ENCODE data around the gene CDH8. TPM values are rescaled to one million over a fixed set of nuclear protein-coding genes. Genes with fewer than 3 reads are reported as not detected.

Gene CDH8
- total and polyA plus RNA-seq, 2 donors (not counting 1 experiment from before 2014, with no cell fraction given): not detected

DNA sequence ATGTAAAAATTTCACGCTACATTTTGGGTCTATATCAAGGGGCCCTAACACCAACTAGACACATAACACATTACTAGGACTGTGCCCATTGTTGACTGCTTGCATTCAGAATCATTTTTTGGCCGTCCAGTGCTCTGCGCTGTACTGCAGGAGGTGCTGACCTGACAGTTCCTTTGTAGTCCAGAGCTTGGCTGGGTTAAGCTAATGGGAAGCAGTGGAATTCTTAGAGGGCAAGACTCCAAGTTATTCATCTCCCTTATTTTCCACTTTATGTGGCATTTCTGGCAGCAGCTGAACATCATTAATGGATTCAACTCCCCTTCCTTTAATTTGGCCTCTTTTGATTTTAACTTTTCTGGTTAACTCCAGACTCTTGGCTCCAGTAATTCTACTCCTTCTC, 351.7 kb downstream of the CDH8 start:
- H3K27me3 ChIP-seq (replicated peaks in 1 of 4; ENCODE audit: control extremely low read depth in 1 of 4, control insufficient read depth in 3 of 4, insufficient read depth in 4 of 4, low read length in 3 of 4): no peaks in the 10 kb centered on the region

DNA sequence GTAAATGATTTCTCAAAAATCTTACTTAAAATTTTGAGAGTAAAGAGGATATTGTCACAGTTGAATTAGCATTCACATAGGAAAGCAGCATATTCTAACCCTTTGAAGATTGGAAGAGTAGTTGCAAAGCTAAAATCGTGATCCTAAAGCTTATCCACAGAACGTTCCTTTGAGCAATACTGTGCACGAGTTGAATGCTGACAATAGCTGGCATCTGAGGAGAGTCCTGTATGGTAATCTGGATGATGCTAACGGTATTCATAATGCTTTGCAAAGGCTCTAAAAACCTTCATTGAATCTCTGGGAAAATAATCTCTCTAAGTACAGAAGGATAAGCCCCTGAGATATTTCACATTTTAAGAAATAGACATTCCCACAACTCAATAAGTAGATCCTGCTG, 354.6 kb downstream of the CDH8 start:
- Histone ChIP-seq H3K27me3 (replicated peaks in 1 of 4; ENCODE audit: control extremely low read depth in 1 of 4, control insufficient read depth in 3 of 4, insufficient read depth in 4 of 4, low read length in 3 of 4) (no peaks in the 10 kb centered on the region), H3K9me3 (ENCODE audit: control extremely low read depth in 1 of 3, control insufficient read depth in 2 of 3, insufficient read depth in 1 of 3, low read length in 2 of 3) (no peaks in the 10 kb centered on the region), H3K9ac (ENCODE audit: low read length) (no peak overlapping the region), H3K4me2 (replicated peaks; ENCODE audit: low read depth, low read length, poor library complexity, severe bottlenecking) (no peak overlapping the region), H4K20me1 (ENCODE audit: control insufficient read depth, insufficient read depth, low read length, poor library complexity, severe bottlenecking) (no peaks in the 10 kb centered on the region), H3K4me3 (ENCODE audit: control extremely low read depth in 1 of 5, extremely low read depth in 1 of 5, insufficient read depth in 1 of 5, low read depth in 2 of 5, low read length in 4 of 5) (no peak overlapping the region), H3K79me2 (ENCODE audit: control insufficient read depth, insufficient read depth, low read length) (no peaks in the 10 kb centered on the region), H3K27ac (ENCODE audit: low read length in 2 of 2) (no peak overlapping the region), H3K4me1 (ENCODE audit: control insufficient read depth in 2 of 2, insufficient read depth in 2 of 2, low read length in 2 of 2) (no peaks in the 10 kb centered on the region), H2AFZ (ENCODE audit: insufficient read depth, low read depth, low read length, poor library complexity, severe bottlenecking) (no peak overlapping the region), H3K36me3 (replicated peaks in 1 of 2; ENCODE audit: control extremely low read depth in 1 of 2, control insufficient read depth in 1 of 2, extremely low read depth in 1 of 2, insufficient read depth in 2 of 2, low read length in 1 of 2) (no peaks in the 10 kb centered on the region)
- WGBS (ENCODE audit: insufficient coverage): 83% methylated on average over 2 of the region's 4 CpGs
- Mint-ChIP-seq H3K27me3 (no peaks in the 10 kb centered on the region), H3K27ac (no peak overlapping the region), H3K4me3 (no peak overlapping the region), H3K9me3 (ENCODE audit: insufficient read depth) (peaks cover 8% of the 10 kb centered on the region), H3K4me1 (no peaks in the 10 kb centered on the region)
- no peak for TF ChIP-seq EZH2 (IDR thresholded peaks at IDR 0.05; ENCODE audit: borderline replicate concordance, insufficient read depth, low read depth, low read length, poor library complexity, severe bottlenecking)
- TF ChIP-seq, protein P1, sequence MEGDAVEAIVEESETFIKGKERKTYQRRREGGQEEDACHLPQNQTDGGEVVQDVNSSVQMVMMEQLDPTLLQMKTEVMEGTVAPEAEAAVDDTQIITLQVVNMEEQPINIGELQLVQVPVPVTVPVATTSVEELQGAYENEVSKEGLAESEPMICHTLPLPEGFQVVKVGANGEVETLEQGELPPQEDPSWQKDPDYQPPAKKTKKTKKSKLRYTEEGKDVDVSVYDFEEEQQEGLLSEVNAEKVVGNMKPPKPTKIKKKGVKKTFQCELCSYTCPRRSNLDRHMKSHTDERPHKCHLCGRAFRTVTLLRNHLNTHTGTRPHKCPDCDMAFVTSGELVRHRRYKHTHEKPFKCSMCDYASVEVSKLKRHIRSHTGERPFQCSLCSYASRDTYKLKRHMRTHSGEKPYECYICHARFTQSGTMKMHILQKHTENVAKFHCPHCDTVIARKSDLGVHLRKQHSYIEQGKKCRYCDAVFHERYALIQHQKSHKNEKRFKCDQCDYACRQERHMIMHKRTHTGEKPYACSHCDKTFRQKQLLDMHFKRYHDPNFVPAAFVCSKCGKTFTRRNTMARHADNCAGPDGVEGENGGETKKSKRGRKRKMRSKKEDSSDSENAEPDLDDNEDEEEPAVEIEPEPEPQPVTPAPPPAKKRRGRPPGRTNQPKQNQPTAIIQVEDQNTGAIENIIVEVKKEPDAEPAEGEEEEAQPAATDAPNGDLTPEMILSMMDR (IDR thresholded peaks at IDR 0.05): no peak
- intact Hi-C loops (cut with micrococcal nuclease): no loop called here
- DNase-seq: no peak
- CTCF ChIA-PET: no interaction called here
- ATAC-seq (ENCODE audit: low read depth): no peak
- POLR2A ChIA-PET: no interaction called here

More for the DNA sequence above, 351.7 kb downstream of the CDH8 start:
- Mint-ChIP-seq H3K4me1 (no peaks in the 10 kb centered on the region), H3K4me3 (no peak overlapping the region), H3K27ac (no peak overlapping the region), H3K27me3 (no peaks in the 10 kb centered on the region), H3K9me3 (ENCODE audit: insufficient read depth) (peaks cover 3% of the 10 kb centered on the region)
- DNase-seq (no peak), ATAC-seq (ENCODE audit: low read depth) (no peak)
- intact Hi-C loops (cut with micrococcal nuclease): no loop called here
- Histone ChIP-seq H3K4me3 (ENCODE audit: control extremely low read depth in 1 of 5, extremely low read depth in 1 of 5, insufficient read depth in 1 of 5, low read depth in 2 of 5, low read length in 4 of 5) (no peak overlapping the region), H3K4me2 (replicated peaks; ENCODE audit: low read depth, low read length, poor library complexity, severe bottlenecking) (no peak overlapping the region), H4K20me1 (ENCODE audit: control insufficient read depth, insufficient read depth, low read length, poor library complexity, severe bottlenecking) (no peaks in the 10 kb centered on the region), H3K9ac (ENCODE audit: low read length) (no peak overlapping the region), H3K27ac (ENCODE audit: low read length in 2 of 2) (no peak overlapping the region), H3K79me2 (ENCODE audit: control insufficient read depth, insufficient read depth, low read length) (no peaks in the 10 kb centered on the region), H3K36me3 (replicated peaks in 1 of 2; ENCODE audit: control extremely low read depth in 1 of 2, control insufficient read depth in 1 of 2, extremely low read depth in 1 of 2, insufficient read depth in 2 of 2, low read length in 1 of 2) (no peaks in the 10 kb centered on the region), H3K4me1 (ENCODE audit: control insufficient read depth in 2 of 2, insufficient read depth in 2 of 2, low read length in 2 of 2) (no peaks in the 10 kb centered on the region), H3K9me3 (ENCODE audit: control extremely low read depth in 1 of 3, control insufficient read depth in 2 of 3, insufficient read depth in 1 of 3, low read length in 2 of 3) (no peaks in the 10 kb centered on the region), H2AFZ (ENCODE audit: insufficient read depth, low read depth, low read length, poor library complexity, severe bottlenecking) (no peak overlapping the region)
- ChIA-PET CTCF (no interaction called here), POLR2A (no interaction called here)
- no peak for TF ChIP-seq EZH2 (IDR thresholded peaks at IDR 0.05; ENCODE audit: borderline replicate concordance, insufficient read depth, low read depth, low read length, poor library complexity, severe bottlenecking)
- TF ChIP-seq, protein P1 (IDR thresholded peaks at IDR 0.05): no peak
- WGBS (ENCODE audit: insufficient coverage): 92% methylated on average over 2 of the region's 3 CpGs
